Measurements from ENCODE around the gene VGF.

Gene VGF

GRCh38 chr7:101186844-101187428, 21.6 kb upstream of the VGF start:
- ChIA-PET CTCF (interaction anchor here (0.6 to 1.8 kb wide), 5 partner anchors 13 to 321 kb away, joined by 3 to 8 read pairs (median 3); no protein-coding TSS in a partner anchor), POLR2A (interaction anchor here (0.6 kb wide), 3 partner anchors 18 to 137 kb away, joined by 3 to 5 read pairs (median 3); no protein-coding TSS in a partner anchor)
- Histone ChIP-seq H3K4me1 (ENCODE audit: control insufficient read depth, insufficient read depth, low read length) (no peaks in the 10 kb centered on the region), H3K27ac (ENCODE audit: extremely low read depth, low read depth, low read length) (no peak overlapping the region), H3K4me3 (ENCODE audit: low read depth, low read length) (no peak overlapping the region), H3K36me3 (ENCODE audit: control insufficient read depth in 2 of 2, insufficient read depth in 1 of 2, low read length in 2 of 2) (no peaks in the 10 kb centered on the region), H3K9me3 (ENCODE audit: control insufficient read depth, insufficient read depth, low read depth, low read length) (no peaks in the 10 kb centered on the region)
- TF ChIP-seq ZBTB17 (tag by site-specific recombination; IDR thresholded peaks at IDR 0.05) (peak; percentile 26; the same call in 1 of the 2 replicates), ZNF677 (tag by site-specific recombination; IDR thresholded peaks at IDR 0.05) (no peak), ZNF792 (tag by site-specific recombination; IDR thresholded peaks at IDR 0.05) (no peak), ZNF514 (tag by site-specific recombination; IDR thresholded peaks at IDR 0.05) (no peak), HOXD13 (CRISPR knock-in tag; IDR thresholded peaks at IDR 0.05; ENCODE audit: borderline replicate concordance) (no peak), ZNF335 (tag by site-specific recombination; conservative IDR thresholded peaks at IDR 0.05) (peak; percentile 50)
- TF ChIP-seq, protein P1, sequence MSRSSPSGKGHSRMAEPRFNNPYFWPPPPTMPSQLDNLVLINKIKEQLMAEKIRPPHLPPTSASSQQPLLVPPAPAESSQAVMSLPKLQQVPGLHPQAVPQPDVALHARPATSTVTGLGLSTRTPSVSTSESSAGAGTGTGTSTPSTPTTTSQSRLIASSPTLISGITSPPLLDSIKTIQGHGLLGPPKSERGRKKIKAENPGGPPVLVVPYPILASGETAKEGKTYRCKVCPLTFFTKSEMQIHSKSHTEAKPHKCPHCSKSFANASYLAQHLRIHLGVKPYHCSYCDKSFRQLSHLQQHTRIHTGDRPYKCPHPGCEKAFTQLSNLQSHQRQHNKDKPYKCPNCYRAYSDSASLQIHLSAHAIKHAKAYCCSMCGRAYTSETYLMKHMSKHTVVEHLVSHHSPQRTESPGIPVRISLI (tag by site-specific recombination; IDR thresholded peaks at IDR 0.05): peak; percentile 71; the same call in 1 of the 2 replicates
- TF ChIP-seq, protein P2, sequence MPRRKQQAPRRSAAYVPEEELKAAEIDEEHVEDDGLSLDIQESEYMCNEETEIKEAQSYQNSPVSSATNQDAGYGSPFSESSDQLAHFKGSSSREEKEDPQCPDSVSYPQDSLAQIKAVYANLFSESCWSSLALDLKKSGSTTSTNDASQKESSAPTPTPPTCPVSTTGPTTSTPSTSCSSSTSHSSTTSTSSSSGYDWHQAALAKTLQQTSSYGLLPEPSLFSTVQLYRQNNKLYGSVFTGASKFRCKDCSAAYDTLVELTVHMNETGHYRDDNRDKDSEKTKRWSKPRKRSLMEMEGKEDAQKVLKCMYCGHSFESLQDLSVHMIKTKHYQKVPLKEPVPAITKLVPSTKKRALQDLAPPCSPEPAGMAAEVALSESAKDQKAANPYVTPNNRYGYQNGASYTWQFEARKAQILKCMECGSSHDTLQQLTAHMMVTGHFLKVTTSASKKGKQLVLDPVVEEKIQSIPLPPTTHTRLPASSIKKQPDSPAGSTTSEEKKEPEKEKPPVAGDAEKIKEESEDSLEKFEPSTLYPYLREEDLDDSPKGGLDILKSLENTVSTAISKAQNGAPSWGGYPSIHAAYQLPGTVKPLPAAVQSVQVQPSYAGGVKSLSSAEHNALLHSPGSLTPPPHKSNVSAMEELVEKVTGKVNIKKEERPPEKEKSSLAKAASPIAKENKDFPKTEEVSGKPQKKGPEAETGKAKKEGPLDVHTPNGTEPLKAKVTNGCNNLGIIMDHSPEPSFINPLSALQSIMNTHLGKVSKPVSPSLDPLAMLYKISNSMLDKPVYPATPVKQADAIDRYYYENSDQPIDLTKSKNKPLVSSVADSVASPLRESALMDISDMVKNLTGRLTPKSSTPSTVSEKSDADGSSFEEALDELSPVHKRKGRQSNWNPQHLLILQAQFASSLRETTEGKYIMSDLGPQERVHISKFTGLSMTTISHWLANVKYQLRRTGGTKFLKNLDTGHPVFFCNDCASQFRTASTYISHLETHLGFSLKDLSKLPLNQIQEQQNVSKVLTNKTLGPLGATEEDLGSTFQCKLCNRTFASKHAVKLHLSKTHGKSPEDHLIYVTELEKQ (tag by site-specific recombination; IDR thresholded peaks at IDR 0.05; ENCODE audit: borderline replicate concordance): no peak

DNA sequence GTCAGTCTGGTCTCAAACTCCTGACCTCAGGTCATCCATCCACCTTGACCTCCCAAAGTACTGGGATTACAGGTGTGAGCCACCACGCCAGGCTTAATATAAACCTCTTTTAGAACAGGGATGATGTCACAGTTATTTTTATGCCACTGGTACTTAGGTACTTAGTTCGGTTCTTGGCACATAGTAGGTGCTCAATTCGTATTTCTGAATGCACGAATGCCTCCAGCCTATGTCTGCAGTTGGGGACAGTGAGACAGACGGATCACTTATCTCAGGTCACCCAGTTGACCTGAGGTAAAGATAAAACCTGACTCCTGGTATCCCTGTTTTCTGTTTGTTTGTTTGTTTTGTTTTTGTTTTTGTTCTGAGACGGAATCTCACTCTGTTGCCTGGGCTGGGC, 20.8 kb upstream of the VGF start:
- Histone ChIP-seq H3K9me3 (ENCODE audit: control insufficient read depth, insufficient read depth, low read depth, low read length) (no peaks in the 10 kb centered on the region), H3K4me3 (ENCODE audit: low read depth, low read length) (no peak overlapping the region), H3K36me3 (ENCODE audit: control insufficient read depth in 2 of 2, insufficient read depth in 1 of 2, low read length in 2 of 2) (no peaks in the 10 kb centered on the region), H3K27ac (ENCODE audit: extremely low read depth, low read depth, low read length) (no peak overlapping the region), H3K4me1 (ENCODE audit: control insufficient read depth, insufficient read depth, low read length) (no peaks in the 10 kb centered on the region)
- TF ChIP-seq ZNF366 (tag by site-specific recombination; conservative IDR thresholded peaks at IDR 0.05) (no peak), ZFP37 (tag by site-specific recombination; IDR thresholded peaks at IDR 0.05) (no peak), ZNF664 (tag by site-specific recombination; IDR thresholded peaks at IDR 0.05) (peak; percentile 68; the same call in 1 of the 2 replicates), ZXDB (tag by site-specific recombination; IDR thresholded peaks at IDR 0.05) (no peak), ATF2 (tag by site-specific recombination; IDR thresholded peaks at IDR 0.05; ENCODE audit: low read depth) (0 out of 2 replicates have a peak, but pooled peaks have one; percentile 6), ZNF621 (tag by site-specific recombination; IDR thresholded peaks at IDR 0.05) (no peak), ZNF214 (tag by site-specific recombination; IDR thresholded peaks at IDR 0.05; ENCODE audit: borderline replicate concordance) (no peak), ZNF169 (tag by site-specific recombination; IDR thresholded peaks at IDR 0.05) (no peak), AEBP2 (tag by site-specific recombination; IDR thresholded peaks at IDR 0.05; ENCODE audit: borderline replicate concordance) (no peak), EGR2 (tag by site-specific recombination; IDR thresholded peaks at IDR 0.05; ENCODE audit: low read depth) (no peak), ZNF302 (tag by site-specific recombination; IDR thresholded peaks at IDR 0.05; ENCODE audit: low read depth) (no peak), FEZF1 (tag by site-specific recombination; IDR thresholded peaks at IDR 0.05) (no peak)
- ChIA-PET POLR2A (interaction anchor here (0.6 kb wide), 3 partner anchors 19 to 137 kb away, joined by 3 to 5 read pairs (median 3); no protein-coding TSS in a partner anchor), CTCF (interaction anchor here (0.6 to 1.8 kb wide), 4 partner anchors 14 to 322 kb away, joined by 3 to 8 read pairs (median 3); no protein-coding TSS in a partner anchor)

All from HEK293 (cell line).